ENCODE results near the gene MISP.

DNA sequence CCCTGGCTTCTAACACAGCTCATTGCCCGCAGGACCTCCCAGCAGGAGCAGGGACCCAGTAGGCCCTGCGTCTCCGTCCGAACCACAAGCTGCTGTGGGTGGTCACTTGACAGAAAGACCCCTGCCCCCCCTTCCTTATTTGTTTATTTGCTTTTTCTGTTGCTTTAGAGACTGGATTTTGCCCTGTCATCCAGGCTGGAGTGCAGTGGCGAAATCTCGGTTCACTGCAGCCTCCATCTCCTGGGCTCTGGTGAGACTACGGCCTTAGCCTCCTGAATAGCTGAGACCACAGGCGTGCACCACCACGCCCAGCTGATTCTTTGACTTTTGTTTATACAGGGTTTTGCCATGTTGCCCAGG, 38.8 kb downstream of the MISP start:
- TF ChIP-seq POLR2A (IDR thresholded peaks at IDR 0.05) (no peak), POLR2AphosphoS5 (IDR thresholded peaks at IDR 0.05; ENCODE audit: insufficient read depth in 1 of 2, low read depth in 1 of 2) (no peak)
- TF ChIP-seq, protein P1, sequence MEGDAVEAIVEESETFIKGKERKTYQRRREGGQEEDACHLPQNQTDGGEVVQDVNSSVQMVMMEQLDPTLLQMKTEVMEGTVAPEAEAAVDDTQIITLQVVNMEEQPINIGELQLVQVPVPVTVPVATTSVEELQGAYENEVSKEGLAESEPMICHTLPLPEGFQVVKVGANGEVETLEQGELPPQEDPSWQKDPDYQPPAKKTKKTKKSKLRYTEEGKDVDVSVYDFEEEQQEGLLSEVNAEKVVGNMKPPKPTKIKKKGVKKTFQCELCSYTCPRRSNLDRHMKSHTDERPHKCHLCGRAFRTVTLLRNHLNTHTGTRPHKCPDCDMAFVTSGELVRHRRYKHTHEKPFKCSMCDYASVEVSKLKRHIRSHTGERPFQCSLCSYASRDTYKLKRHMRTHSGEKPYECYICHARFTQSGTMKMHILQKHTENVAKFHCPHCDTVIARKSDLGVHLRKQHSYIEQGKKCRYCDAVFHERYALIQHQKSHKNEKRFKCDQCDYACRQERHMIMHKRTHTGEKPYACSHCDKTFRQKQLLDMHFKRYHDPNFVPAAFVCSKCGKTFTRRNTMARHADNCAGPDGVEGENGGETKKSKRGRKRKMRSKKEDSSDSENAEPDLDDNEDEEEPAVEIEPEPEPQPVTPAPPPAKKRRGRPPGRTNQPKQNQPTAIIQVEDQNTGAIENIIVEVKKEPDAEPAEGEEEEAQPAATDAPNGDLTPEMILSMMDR (IDR thresholded peaks at IDR 0.05): no peak

Data from vagina (tissue), 2 donors.